Measurements from ENCODE around the gene AKAP13. TPM values are rescaled to one million over a fixed set of nuclear protein-coding genes. Genes with fewer than 3 reads are reported as not detected.

AKAP13 gene
- total RNA-seq, 4 donors from 2014 or later: 128 to 460 (median 243) TPM

GRCh38 chr15:85388566-85389305 is 8.3 kb downstream of the AKAP13 start:
- Histone ChIP-seq H3K36me3 (no peaks in the 10 kb centered on the region), H3K27ac (no peak overlapping the region)
- no peak for DNase-seq

GRCh38 chr15:85389306-85389650 is 8.9 kb downstream of the AKAP13 start:
- DNase-seq: no peak
- Histone ChIP-seq H3K9me3 (no peaks in the 10 kb centered on the region), H3K4me1 (peaks cover 0 to 7% of the 10 kb centered on the region in 2 donors), H3K4me3 (no peak overlapping the region), H3K27ac (no peak overlapping the region), H3K36me3 (no peaks in the 10 kb centered on the region), H3K27me3 (no peaks in the 10 kb centered on the region)
- TF ChIP-seq CTCF (IDR thresholded peaks at IDR 0.05): no peak
- TF ChIP-seq POLR2A (IDR thresholded peaks at IDR 0.05): no peak
- intact Hi-C loops (cut with DNase I; ENCODE audit: low total_unique reads): no loop called here

More at GRCh38 chr15:85388566-85389305, 8.3 kb downstream of the AKAP13 start:
- intact Hi-C loops (cut with DNase I; ENCODE audit: low total_unique reads): no loop called here
- no peaks in the 10 kb centered on the region for H3K27me3 ChIP-seq
- no peaks in the 10 kb centered on the region for H3K9me3 ChIP-seq
- TF ChIP-seq POLR2A (IDR thresholded peaks at IDR 0.05): no peak
- H3K4me1 ChIP-seq: peaks cover 0 to 4% of the 10 kb centered on the region in 2 donors
- H3K4me3 ChIP-seq: no peak overlapping the region

GRCh38 chr15:85389772-85390171 is 9.4 kb downstream of the AKAP13 start:
- Histone ChIP-seq H3K4me3 (no peak overlapping the region), H3K27me3 (no peaks in the 10 kb centered on the region), H3K4me1 (peaks cover 0 to 10% of the 10 kb centered on the region in 2 donors), H3K27ac (no peak overlapping the region), H3K36me3 (no peaks in the 10 kb centered on the region), H3K9me3 (no peaks in the 10 kb centered on the region)
- no peak for TF ChIP-seq CTCF (IDR thresholded peaks at IDR 0.05)
- TF ChIP-seq POLR2A (IDR thresholded peaks at IDR 0.05): no peak
- no peak for DNase-seq
- intact Hi-C loops (cut with DNase I; ENCODE audit: low total_unique reads): no loop called here

- H3K4me1 ChIP-seq: peaks cover 0 to 14% of the 10 kb centered on the region in 2 donors
- H3K36me3 ChIP-seq: no peaks in the 10 kb centered on the region
- TF ChIP-seq POLR2A (IDR thresholded peaks at IDR 0.05): no peak
- no peak for TF ChIP-seq CTCF (IDR thresholded peaks at IDR 0.05)
- H3K4me3 ChIP-seq: no peak overlapping the region
- intact Hi-C loops (cut with DNase I; ENCODE audit: low total_unique reads): no loop called here
- DNase-seq: no peak
- H3K9me3 ChIP-seq: no peaks in the 10 kb centered on the region
- H3K27ac ChIP-seq: no peak overlapping the region
- H3K27me3 ChIP-seq: no peaks in the 10 kb centered on the region
Observed at GRCh38 chr15:85393210-85393609, 12.8 kb downstream of the AKAP13 start.

- no peaks in the 10 kb centered on the region for H3K27me3 ChIP-seq
- DNase-seq: no peak
- no peak overlapping the region for H3K4me3 ChIP-seq
- no peaks in the 10 kb centered on the region for H3K36me3 ChIP-seq
- H3K4me1 ChIP-seq: peaks cover 0 to 15% of the 10 kb centered on the region in 2 donors
- H3K27ac ChIP-seq: peak overlapping the region; percentile 50 to 51
- H3K9me3 ChIP-seq: no peaks in the 10 kb centered on the region
- TF ChIP-seq CTCF (IDR thresholded peaks at IDR 0.05): no peak
- TF ChIP-seq POLR2A (IDR thresholded peaks at IDR 0.05): no peak
- intact Hi-C loops (cut with DNase I; ENCODE audit: low total_unique reads): no loop called here
Observed at GRCh38 chr15:85394554-85395333, 14.3 kb downstream of the AKAP13 start.

Data from uterus (tissue), 4 donors.